Measurements from ENCODE around the gene SELENON. TPM values are rescaled to one million over a fixed set of nuclear protein-coding genes. Genes with fewer than 3 reads are reported as not detected.
"Not testable (repeated sequence)": the region's sequence is repeated elsewhere in the genome, so short reads cannot be mapped to it uniquely, and the experiment has no call there.

Gene SELENON
- total and polyA plus RNA-seq, 2 experiments from 2014 or later = 111 to 123 TPM

DNA sequence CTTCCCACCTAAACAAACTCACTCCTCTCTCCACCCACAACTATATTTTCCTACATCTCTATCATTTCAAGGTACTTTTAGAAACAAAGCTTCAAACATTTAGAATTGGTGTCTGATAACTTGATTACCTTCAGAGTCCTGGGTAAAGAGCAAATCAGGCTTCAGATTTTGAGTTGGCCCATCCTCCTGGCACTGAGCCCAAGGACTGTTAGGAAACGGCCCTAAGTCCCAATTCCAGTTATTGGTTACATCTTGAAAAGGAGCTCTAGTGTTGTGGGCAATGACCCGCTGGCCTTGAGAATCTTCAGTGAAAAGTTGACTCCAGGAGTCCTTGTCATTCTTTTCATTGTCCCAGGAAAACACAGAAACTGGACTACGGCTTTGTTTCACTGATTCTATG is 34.9 kb downstream of the SELENON start:
- H3K36me3 ChIP-seq = peaks cover 39% of the 10 kb centered on the region
- TF ChIP-seq, protein P1, sequence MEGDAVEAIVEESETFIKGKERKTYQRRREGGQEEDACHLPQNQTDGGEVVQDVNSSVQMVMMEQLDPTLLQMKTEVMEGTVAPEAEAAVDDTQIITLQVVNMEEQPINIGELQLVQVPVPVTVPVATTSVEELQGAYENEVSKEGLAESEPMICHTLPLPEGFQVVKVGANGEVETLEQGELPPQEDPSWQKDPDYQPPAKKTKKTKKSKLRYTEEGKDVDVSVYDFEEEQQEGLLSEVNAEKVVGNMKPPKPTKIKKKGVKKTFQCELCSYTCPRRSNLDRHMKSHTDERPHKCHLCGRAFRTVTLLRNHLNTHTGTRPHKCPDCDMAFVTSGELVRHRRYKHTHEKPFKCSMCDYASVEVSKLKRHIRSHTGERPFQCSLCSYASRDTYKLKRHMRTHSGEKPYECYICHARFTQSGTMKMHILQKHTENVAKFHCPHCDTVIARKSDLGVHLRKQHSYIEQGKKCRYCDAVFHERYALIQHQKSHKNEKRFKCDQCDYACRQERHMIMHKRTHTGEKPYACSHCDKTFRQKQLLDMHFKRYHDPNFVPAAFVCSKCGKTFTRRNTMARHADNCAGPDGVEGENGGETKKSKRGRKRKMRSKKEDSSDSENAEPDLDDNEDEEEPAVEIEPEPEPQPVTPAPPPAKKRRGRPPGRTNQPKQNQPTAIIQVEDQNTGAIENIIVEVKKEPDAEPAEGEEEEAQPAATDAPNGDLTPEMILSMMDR (IDR thresholded peaks at IDR 0.05; ENCODE audit: low read depth, low read length) = no peak
- H3K27ac ChIP-seq = peak overlapping the region; percentile 35

DNA sequence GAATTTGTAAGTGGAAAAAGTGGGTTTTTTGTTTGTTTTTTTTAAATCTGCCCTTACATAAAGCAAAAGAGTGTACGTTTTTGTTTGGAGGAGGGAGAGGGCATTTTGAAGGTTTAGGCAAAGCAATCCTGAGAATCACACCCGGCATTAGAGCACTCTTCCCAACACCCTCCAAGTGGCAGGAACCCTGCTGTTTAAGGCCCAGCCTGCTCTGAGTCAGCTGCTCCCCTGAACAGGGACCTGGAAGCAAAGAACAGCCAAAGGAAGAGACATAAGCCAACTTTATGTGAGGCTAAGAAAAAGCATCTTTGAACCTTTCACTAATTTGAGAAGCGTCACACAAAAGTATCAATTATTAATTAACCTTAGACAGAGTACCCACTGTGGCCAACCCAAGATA is 36.7 kb downstream of the SELENON start:
- no peaks in the 10 kb centered on the region for H3K9me3 ChIP-seq (ENCODE audit: low read depth)
- no peak for DNase-seq (ENCODE audit: low read depth in 1 of 2, low spot score in 1 of 2)
- no peak overlapping the region for H3K4me3 ChIP-seq
- TF ChIP-seq, protein P1 (IDR thresholded peaks at IDR 0.05; ENCODE audit: low read depth, low read length) = no peak
- no peaks in the 10 kb centered on the region for H3K27me3 ChIP-seq
- H3K27ac ChIP-seq = no peak overlapping the region
- H3K4me1 ChIP-seq (ENCODE audit: low read depth) = no peaks in the 10 kb centered on the region
- H3K36me3 ChIP-seq = peaks cover 22% of the 10 kb centered on the region

More for the DNA sequence above, 34.9 kb downstream of the SELENON start:
- Histone ChIP-seq H3K4me3 (no peak overlapping the region), H3K9me3 (ENCODE audit: low read depth) (no peaks in the 10 kb centered on the region), H3K27me3 (no peaks in the 10 kb centered on the region), H3K4me1 (ENCODE audit: low read depth) (peaks cover 1% of the 10 kb centered on the region)
- DNase-seq (ENCODE audit: low read depth in 1 of 2, low spot score in 1 of 2) = peak in 1 of 2 donors; percentile 35

DNA sequence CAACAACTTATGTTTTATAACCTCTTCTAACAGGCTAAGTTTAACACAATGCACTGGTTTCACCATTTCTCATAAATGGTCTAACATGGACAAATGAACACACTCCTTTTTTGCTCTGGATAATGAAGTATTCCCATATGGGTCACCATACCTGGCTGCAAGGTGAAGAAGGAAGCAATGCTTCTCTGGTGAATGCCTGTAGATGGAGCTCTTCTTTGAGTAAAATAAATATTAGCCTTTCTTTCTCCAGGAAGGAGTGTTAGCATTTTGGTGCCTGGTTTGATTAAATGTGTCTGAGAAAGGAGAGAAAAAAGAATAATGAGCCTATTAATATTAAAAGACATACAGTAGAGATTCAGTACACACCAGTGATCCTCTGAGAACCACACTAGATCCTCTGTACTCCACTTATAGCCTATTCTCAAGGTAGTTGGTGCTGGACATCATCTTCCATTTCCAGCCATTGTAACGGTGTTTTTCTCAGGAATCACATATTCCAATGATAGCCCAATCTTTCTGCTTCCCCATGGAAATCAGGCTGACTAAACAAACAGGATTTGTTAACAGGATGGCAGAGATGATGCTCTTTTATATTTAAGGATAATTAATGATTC is 37.4 kb downstream of the SELENON start:
- Histone ChIP-seq H3K27me3 (no peaks in the 10 kb centered on the region), H3K4me3 (no peak overlapping the region), H3K27ac (peak overlapping the region; percentile 25), H3K36me3 (peaks cover 15% of the 10 kb centered on the region), H3K4me1 (ENCODE audit: low read depth) (peaks cover 5% of the 10 kb centered on the region), H3K9me3 (ENCODE audit: low read depth) (no peaks in the 10 kb centered on the region)
- no peak for DNase-seq (ENCODE audit: low read depth in 1 of 2, low spot score in 1 of 2)
- TF ChIP-seq, protein P1 (IDR thresholded peaks at IDR 0.05; ENCODE audit: low read depth, low read length) = peak; percentile 47

DNA sequence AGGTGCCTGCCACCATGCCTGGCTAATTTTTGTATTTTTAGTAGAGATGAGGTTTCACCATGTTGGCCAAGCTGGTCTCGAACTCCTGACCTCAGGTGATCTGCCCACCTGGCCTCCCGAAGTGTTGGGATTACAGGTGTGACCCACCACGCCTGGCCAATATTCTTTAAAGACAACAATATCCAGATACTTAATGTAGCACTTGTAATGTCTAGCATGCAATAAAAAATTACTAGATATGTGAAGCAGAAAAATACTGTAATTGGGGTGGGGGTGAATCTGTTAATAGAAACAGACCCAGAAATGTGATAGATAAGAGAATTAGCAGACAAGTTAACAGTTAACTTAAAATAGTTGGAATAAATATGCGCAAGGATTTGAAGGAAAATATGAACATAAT is 39.8 kb downstream of the SELENON start:
- not testable (repeated sequence) for DNase-seq (ENCODE audit: low read depth in 1 of 2, low spot score in 1 of 2); H3K27me3 ChIP-seq; H3K9me3 ChIP-seq (ENCODE audit: low read depth); H3K27ac ChIP-seq; H3K36me3 ChIP-seq; H3K4me3 ChIP-seq
- H3K4me1 ChIP-seq (ENCODE audit: low read depth) = peaks cover 12% of the 10 kb centered on the region

DNA sequence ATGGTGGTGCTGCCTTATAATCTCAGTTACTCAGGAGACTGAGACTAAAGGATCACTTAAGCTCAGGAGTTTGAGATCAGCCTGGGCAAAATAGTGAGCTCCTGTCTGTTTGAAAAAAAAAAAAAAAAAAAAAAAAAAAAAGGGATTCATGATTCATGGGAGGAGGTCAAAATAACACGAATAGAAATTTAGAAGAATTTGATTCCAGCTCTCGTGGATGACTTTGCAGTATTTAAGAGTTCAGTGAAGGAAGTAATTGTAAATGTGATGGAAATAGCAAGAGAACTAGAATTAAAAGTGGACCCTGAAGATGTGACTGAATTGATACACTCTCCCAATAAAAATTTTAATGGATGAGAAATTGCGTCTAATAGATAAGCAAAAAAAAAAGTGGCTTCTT is 43.5 kb downstream of the SELENON start:
- H3K27me3 ChIP-seq = no peaks in the 10 kb centered on the region
- TF ChIP-seq, protein P1 (IDR thresholded peaks at IDR 0.05; ENCODE audit: low read depth, low read length) = no peak
- no peaks in the 10 kb centered on the region for H3K9me3 ChIP-seq (ENCODE audit: low read depth)
- no peak for DNase-seq (ENCODE audit: low read depth in 1 of 2, low spot score in 1 of 2)
- H3K36me3 ChIP-seq = no peaks in the 10 kb centered on the region
- no peak overlapping the region for H3K4me3 ChIP-seq
- peaks cover 19% of the 10 kb centered on the region for H3K4me1 ChIP-seq (ENCODE audit: low read depth)
- no peak overlapping the region for H3K27ac ChIP-seq

DNA sequence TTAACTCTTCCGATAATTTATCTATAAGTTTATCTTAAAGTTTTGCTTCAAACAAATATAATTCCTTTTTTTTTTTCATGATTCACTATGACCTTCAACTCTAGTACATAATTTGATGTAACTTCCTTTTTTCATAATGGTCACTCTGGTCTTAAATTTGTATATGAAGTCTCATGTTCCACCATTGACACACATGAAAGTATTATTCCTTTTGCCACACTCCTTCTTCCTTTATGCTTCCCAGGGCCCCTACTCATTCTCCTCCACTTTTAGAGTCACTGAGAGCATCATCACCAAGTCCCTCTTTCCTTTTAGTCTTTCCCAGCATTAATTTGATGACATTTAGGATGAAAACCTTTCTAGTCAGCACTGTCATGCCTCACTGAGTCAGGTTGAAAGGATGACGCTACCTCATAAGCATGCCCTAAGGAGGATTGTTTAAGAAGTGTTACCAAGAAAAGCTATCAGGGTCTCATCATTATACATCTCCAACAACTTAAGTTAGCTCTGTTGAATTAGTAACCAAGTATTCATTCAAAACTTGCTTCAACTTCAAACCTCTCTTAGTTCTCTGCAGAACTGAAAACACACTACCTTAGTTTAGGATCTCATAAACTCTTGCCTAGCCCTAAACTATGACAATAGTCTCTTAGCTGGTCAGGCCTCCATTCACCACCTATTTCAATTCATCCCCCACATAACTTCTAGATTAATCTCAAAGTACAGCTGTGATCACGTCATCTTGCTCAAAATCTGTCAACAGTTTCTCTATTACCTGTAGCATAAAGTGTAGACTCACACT is 44.7 kb downstream of the SELENON start:
- DNase-seq (ENCODE audit: low read depth in 1 of 2, low spot score in 1 of 2) = no peak
- H3K27me3 ChIP-seq = no peaks in the 10 kb centered on the region
- H3K36me3 ChIP-seq = no peaks in the 10 kb centered on the region
- no peak overlapping the region for H3K27ac ChIP-seq
- H3K9me3 ChIP-seq (ENCODE audit: low read depth) = no peaks in the 10 kb centered on the region
- TF ChIP-seq, protein P1 (IDR thresholded peaks at IDR 0.05; ENCODE audit: low read depth, low read length) = no peak
- peaks cover 23% of the 10 kb centered on the region for H3K4me1 ChIP-seq (ENCODE audit: low read depth)
- no peak overlapping the region for H3K4me3 ChIP-seq

All from cardiac muscle cell (in vitro differentiated cells and primary cell).